Tibial nerve (tissue), 4 donors: ENCODE measurements around the gene GALNT14. TPM values are rescaled to one million over a fixed set of nuclear protein-coding genes. Genes with fewer than 3 reads are reported as not detected.

Experiments used
- DNase-seq, 2 donors: peaks; one replicate each; pipeline ENCODE4 v3.0.0-alpha.2; 2019; ENCODE audit warnings: low spot score in 2 of 2
- H3K27ac ChIP-seq, 4 donors: fragments of 200-600 bp; sonication (generic) in 3 of 4; one replicate each; pipeline ENCODE4 v1.5.1; 2017 to 2019; ENCODE audit warnings: mild to moderate bottlenecking in 1 of 4
- H3K27me3 ChIP-seq, 2 donors: fragments of 200-600 bp; sonication (generic) in 1 of 2; one replicate each; pipeline versions ENCODE4 v1.5.1 to v1.6.0; 2017 to 2019
- H3K36me3 ChIP-seq, 3 donors: fragments of 200-600 bp; sonication (generic); one replicate each; pipeline ENCODE4 v1.5.1; 2018 to 2019
- H3K4me1 ChIP-seq, 4 donors: fragments of 200-600 bp; sonication (generic) in 3 of 4; one replicate each; pipeline ENCODE4 v1.5.1; 2017 to 2019
- H3K4me3 ChIP-seq, 4 donors: fragments of 200-600 bp; sonication (generic) in 3 of 4; one replicate each; pipeline ENCODE4 v1.5.1; 2017 to 2019; ENCODE audit warnings: mild to moderate bottlenecking in 1 of 4, moderate library complexity in 1 of 4
- H3K9me3 ChIP-seq, 4 donors: fragments of 200-600 bp; sonication (generic) in 3 of 4; one replicate each; pipeline ENCODE4 v1.5.1; 2017 to 2019
- EP300 ChIP-seq, 2 donors: sonication (generic); formaldehyde crosslinking; IDR thresholded peaks; one replicate each; pipeline ENCODE4 v1.6.1; 2017; ENCODE audit warnings: antibody characterized with exemption in 2 of 2, mild to moderate bottlenecking in 1 of 2
- POLR2A ChIP-seq, 2 donors: fragments of 450-650 bp; IDR thresholded peaks; one replicate each; pipeline ENCODE4 v1.6.1; 2017; ENCODE audit warnings: antibody characterized with exemption in 2 of 2, mild to moderate bottlenecking in 2 of 2, moderate library complexity in 2 of 2
- WGBS, 2 donors: methylation state at CpG; one replicate each; pipeline ENCODE4 v1.1.5; 2018; 5-methylcytosine and 5-hydroxymethylcytosine counted together
- total RNA-seq, 4 donors: library from RNA; depleted of rRNA; stranded (reverse); fragments of >200 nt; gene quantifications; one replicate each; pipeline ENCODE4 v1.1.0, GENCODE V29; 2016
- TF ChIP-seq, protein P1 (sequence below), 5 experiments: fragments of 200-600 bp in 3 of 5; fragments of 450-650 bp in 2 of 5; sonication (generic) in 3 of 5; IDR thresholded peaks; one replicate each; pipeline ENCODE4 v1.5.1; 2016 to 2019; ENCODE audit warnings: antibody characterized with exemption in 5 of 5, mild to moderate bottlenecking in 3 of 5, moderate library complexity in 2 of 5

The GALNT14 gene
- total RNA-seq, 4 donors from 2014 or later, result 0.21 to 4.2 (median 0.78) TPM; not detected in 1

DNA sequence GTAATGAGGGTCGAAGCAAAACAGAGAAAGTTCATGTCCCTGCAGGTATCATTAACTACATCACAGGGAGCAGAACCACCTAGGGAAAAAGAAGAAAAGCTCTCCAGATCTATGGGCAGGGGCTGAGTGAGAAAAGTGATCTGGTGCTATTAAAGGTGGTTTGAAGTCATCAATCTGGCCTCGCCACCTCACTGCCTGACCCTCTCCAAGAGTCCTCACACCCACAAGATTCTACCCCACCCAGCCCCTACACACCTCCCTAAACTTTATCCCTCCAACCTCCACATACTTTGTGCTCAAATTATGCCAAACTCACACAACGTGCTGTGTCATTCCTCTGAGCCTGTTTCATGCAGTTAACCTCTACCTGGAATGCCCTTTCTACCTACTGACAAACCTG, 2.2 kb downstream of the GALNT14 start:
- Histone ChIP-seq H3K27ac (no peak overlapping the region), H3K4me3 (no peak overlapping the region), H3K4me1 (peaks cover 0 to 24% (median 15%) of the 10 kb centered on the region in 4 donors), H3K27me3 (peaks cover 0 to 62% of the 10 kb centered on the region in 2 donors), H3K9me3 (no peaks in the 10 kb centered on the region), H3K36me3 (no peaks in the 10 kb centered on the region)
- TF ChIP-seq, protein P1, sequence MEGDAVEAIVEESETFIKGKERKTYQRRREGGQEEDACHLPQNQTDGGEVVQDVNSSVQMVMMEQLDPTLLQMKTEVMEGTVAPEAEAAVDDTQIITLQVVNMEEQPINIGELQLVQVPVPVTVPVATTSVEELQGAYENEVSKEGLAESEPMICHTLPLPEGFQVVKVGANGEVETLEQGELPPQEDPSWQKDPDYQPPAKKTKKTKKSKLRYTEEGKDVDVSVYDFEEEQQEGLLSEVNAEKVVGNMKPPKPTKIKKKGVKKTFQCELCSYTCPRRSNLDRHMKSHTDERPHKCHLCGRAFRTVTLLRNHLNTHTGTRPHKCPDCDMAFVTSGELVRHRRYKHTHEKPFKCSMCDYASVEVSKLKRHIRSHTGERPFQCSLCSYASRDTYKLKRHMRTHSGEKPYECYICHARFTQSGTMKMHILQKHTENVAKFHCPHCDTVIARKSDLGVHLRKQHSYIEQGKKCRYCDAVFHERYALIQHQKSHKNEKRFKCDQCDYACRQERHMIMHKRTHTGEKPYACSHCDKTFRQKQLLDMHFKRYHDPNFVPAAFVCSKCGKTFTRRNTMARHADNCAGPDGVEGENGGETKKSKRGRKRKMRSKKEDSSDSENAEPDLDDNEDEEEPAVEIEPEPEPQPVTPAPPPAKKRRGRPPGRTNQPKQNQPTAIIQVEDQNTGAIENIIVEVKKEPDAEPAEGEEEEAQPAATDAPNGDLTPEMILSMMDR (IDR thresholded peaks at IDR 0.05), result no peak
- no peak for TF ChIP-seq POLR2A (IDR thresholded peaks at IDR 0.05)
- TF ChIP-seq EP300 (IDR thresholded peaks at IDR 0.05), result no peak
- no peak for DNase-seq
- 69 to 71% methylated on average over 3 of the region's 3 CpGs for WGBS, 2 donors

DNA sequence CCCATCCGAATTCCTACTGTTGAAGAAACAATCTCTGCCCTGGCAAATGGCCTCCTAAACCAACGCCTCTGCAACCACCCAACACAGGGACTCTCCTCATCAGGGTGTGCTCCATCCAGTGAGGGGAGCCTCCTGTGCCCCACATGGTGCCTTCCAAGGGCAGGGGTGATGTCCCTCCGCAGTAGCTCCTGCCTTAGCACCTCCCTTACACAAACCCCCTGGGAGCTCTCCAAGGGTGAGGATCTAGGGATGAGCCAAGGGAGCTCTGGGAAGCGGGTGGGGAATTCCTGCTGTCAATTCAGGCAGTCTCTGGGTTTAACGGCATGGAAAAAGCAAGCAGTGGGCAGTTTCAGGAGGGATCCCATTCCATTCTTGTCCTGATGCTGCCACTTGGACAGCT, 3.8 kb downstream of the GALNT14 start:
- H3K36me3 ChIP-seq, result no peaks in the 10 kb centered on the region
- no peak overlapping the region for H3K4me3 ChIP-seq
- TF ChIP-seq POLR2A (IDR thresholded peaks at IDR 0.05) (no peak), EP300 (IDR thresholded peaks at IDR 0.05) (no peak)
- TF ChIP-seq, protein P1 (IDR thresholded peaks at IDR 0.05), result no peak
- DNase-seq, result no peak
- H3K27me3 ChIP-seq, result peaks cover 0 to 57% of the 10 kb centered on the region in 2 donors
- no peak overlapping the region for H3K27ac ChIP-seq
- no peaks in the 10 kb centered on the region for H3K9me3 ChIP-seq
- H3K4me1 ChIP-seq, result peaks cover 0 to 24% (median 15%) of the 10 kb centered on the region in 4 donors
- WGBS, 2 donors, result 80 to 84% methylated on average over 5 of the region's 5 CpGs

DNA sequence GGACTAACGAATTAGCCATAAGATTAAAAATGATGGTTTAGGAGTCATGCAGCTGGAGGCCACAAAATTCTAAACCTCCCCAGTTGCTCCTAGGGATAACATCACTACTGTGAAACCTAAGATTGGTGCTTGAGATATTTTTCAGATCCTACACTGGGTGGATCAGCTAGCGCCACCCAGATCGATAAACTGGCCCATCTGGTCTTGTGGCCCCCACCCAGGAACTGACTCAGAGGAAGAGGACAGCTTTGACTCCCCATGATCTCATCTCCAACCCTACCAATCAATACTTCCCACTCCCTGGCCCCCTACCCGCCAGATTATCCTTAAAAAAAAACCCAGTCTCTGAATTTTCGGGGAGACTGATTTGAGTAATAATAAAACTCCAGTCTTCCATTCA, 5.5 kb downstream of the GALNT14 start:
- H3K27me3 ChIP-seq, result peaks cover 0 to 40% of the 10 kb centered on the region in 2 donors
- H3K4me3 ChIP-seq, result no peak overlapping the region
- TF ChIP-seq EP300 (IDR thresholded peaks at IDR 0.05), result no peak
- TF ChIP-seq, protein P1 (IDR thresholded peaks at IDR 0.05), result no peak
- TF ChIP-seq POLR2A (IDR thresholded peaks at IDR 0.05), result no peak
- no peaks in the 10 kb centered on the region for H3K36me3 ChIP-seq
- 86 to 90% methylated on average over 5 of the region's 5 CpGs for WGBS, 2 donors
- no peak for DNase-seq
- no peak overlapping the region for H3K27ac ChIP-seq
- no peaks in the 10 kb centered on the region for H3K9me3 ChIP-seq
- H3K4me1 ChIP-seq, result peaks cover 0 to 12% (median 9%) of the 10 kb centered on the region in 4 donors

DNA sequence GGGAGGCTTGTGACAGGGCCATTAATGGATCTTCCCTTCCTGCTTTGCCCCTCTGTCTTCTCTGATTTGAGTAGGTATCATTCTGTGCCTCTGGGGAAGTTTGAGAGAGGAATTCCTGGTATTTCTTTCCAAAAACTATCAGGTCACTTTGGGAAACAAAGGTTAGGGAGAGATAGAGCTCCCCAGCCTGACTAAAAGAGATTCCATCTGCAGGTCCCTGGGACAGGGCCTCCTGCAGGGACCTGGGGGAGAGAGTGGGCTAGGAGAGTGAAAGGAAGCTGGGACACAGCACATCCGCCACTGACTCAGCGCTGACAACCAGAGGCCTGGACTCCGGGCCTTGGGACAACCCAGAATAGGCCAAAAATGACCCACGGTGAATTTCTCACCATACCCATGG, 6.4 kb downstream of the GALNT14 start:
- peaks cover 0 to 31% of the 10 kb centered on the region in 2 donors for H3K27me3 ChIP-seq
- H3K4me3 ChIP-seq, result no peak overlapping the region
- TF ChIP-seq POLR2A (IDR thresholded peaks at IDR 0.05) (no peak), EP300 (IDR thresholded peaks at IDR 0.05) (no peak)
- TF ChIP-seq, protein P1 (IDR thresholded peaks at IDR 0.05), result no peak
- no peaks in the 10 kb centered on the region for H3K36me3 ChIP-seq
- H3K4me1 ChIP-seq, result peaks cover 0 to 3% (median 1%) of the 10 kb centered on the region in 4 donors
- H3K27ac ChIP-seq, result no peak overlapping the region
- no peaks in the 10 kb centered on the region for H3K9me3 ChIP-seq
- WGBS, 2 donors, result 67 to 77% methylated on average over 4 of the region's 4 CpGs
- no peak for DNase-seq

DNA sequence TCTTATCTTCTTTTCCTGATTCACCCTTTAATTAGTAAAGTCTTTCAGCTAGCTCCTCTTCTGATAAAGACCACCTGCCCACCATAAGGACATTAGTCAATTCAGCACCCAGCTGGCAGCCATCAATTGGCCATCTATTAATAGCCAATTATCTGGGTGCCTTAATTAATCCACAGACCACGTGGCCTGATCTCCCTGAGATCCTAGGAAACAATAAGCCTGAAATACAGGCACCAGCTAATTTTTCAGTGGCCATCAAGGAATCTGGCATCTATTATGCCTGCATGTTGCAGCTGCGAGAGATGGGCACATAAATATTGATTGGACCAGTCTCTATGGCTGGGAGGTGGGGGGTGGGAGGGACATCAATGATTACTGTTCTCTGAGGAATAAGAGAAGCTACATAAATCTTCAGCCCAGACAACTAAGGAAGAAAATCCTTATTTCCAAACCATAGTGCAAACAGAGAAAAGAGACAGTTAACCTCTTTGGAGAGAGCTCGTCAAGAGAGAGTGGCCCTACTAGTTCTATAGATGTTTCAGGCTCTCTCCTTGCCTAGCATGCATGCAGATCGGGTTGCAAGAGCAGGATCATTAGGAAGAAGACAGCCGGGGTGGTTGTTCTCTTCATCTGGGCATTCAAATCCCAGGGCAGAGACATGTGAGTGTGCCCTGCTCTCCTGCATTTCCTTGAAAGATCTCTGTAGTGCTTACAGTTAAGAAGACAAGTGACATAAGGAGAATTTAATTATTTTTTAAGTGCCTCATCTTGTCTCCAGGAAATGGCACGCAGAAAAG, 8.7 kb downstream of the GALNT14 start:
- H3K27me3 ChIP-seq, result peaks cover 0 to 8% of the 10 kb centered on the region in 2 donors
- WGBS, 2 donors, result 50 to 54% methylated on average over 6 of the region's 6 CpGs
- TF ChIP-seq, protein P1 (IDR thresholded peaks at IDR 0.05), result no peak
- no peak for TF ChIP-seq EP300 (IDR thresholded peaks at IDR 0.05)
- TF ChIP-seq POLR2A (IDR thresholded peaks at IDR 0.05), result no peak
- no peak for DNase-seq
- H3K9me3 ChIP-seq, result no peaks in the 10 kb centered on the region
- no peaks in the 10 kb centered on the region for H3K4me1 ChIP-seq
- no peaks in the 10 kb centered on the region for H3K36me3 ChIP-seq
- no peak overlapping the region for H3K27ac ChIP-seq
- H3K4me3 ChIP-seq, result no peak overlapping the region
